NCI-H2196 treated with DMSO at 0.1 percent for 48 hours (cell line): ENCODE measurements around the gene NATD1.

ENCODE experiments used
- DNase-seq: peaks from one replicate; lab custom pipeline; 2025; ENCODE audit not compliant: unreplicated experiment; lab: John Stamatoyannopoulos, UW

Gene NATD1

GRCh38 chr17:21289902-21290571 is 36.8 kb upstream of the NATD1 start:
- DNase-seq = peak; percentile 12

- no peak for DNase-seq
Observed at GRCh38 chr17:21289175-21289901, 36.1 kb upstream of the NATD1 start.

GRCh38 chr17:21288571-21289017 is 35.4 kb upstream of the NATD1 start:
- no peak for DNase-seq

- peak; percentile 60 for DNase-seq
Observed at GRCh38 chr17:21287703-21288449, 34.7 kb upstream of the NATD1 start.

GRCh38 chr17:21286909-21287702 is 33.9 kb upstream of the NATD1 start:
- no peak for DNase-seq

DNA sequence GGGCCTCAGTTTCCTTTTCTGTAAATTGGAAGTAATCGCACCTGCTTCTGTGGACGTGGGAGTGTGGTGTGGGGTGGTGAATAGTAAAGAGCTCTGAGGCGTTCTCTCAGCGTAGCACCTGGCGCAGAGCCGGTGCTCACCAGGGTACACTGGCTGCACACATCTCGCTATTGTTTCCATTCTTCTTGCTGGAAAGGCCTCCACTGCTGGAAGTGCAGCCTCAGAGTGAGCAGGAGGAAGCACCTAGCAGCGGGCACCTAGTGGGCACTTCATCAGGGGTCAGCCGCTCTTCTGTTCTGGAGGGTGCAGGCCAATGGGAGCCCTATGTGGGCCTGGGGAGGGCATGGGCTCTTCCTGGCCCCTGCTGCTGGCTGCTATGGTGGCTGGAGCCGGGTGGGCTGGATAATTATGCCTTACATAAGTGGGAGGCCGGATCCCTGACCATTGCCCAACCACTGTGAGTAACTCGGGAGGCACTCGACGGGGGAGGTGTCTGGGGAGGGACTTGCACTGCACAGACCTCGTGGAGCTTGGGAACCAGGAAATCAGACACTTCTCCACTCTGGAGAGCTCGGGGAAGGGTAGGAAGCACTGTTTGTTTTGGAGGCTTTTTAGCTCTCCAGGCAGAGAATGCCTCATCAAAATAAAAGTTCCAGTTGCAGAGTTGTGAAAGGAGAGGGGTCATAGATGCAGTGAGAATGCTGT is 33.0 kb upstream of the NATD1 start:
- DNase-seq = peak; percentile 16

GRCh38 chr17:21285164-21286065 is 32.2 kb upstream of the NATD1 start:
- DNase-seq = no peak

- peak; percentile 87 for DNase-seq
Observed at GRCh38 chr17:21284319-21285163, 31.3 kb upstream of the NATD1 start, which contains the start of gene MAP2K3. Gene MAP2K3 (plus strand): TSS chr17:21284711. CDS start chr17:21284921, 210 bp downstream.

DNA sequence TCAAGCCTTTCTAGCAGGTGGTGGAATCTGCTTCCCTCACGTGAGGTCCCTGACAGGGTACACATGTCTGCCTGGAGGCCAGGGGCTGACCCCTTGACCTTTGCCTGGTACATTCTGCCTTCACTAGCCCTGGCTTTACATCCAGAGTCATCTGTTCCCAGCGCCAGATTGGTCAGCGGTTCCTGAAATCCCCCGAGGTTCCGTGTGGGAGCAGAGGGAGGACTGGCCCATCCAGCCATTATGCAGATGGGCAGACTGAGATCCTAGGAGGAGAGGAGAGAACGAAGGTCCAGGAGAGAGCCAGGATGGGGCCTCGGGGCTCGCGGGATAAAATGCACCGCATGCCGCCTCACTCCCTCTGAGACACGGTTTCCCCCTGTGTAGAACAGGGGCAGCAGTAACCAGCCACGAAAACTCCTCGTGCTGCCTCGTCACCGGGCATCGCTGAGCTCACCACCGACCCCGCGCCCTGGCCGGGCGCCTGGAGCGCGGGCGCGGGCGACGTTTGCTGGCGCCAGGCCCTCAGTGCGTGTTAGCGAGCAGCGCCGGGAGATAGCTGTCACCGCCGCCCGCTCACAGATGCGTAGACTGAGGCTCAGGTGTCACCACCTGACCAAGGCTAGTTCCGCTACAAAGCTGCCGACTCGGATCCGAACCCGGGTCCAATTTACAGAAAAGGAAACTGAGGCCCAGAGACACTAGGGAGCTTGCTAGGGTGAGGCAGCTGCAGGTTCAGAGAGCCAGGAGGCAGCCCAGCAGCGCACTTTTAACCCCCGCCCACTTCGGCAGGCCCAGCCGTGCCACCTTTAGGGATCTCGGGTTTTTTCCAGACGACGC is 30.5 kb upstream of the NATD1 start:
- no peak for DNase-seq

- no peak for DNase-seq
Observed at GRCh38 chr17:21282850-21283249, 29.6 kb upstream of the NATD1 start.

GRCh38 chr17:21282231-21282630 is 29.0 kb upstream of the NATD1 start:
- DNase-seq = no peak

GRCh38 chr17:21280081-21280518 is 26.9 kb upstream of the NATD1 start:
- peak; percentile 25 for DNase-seq

DNA sequence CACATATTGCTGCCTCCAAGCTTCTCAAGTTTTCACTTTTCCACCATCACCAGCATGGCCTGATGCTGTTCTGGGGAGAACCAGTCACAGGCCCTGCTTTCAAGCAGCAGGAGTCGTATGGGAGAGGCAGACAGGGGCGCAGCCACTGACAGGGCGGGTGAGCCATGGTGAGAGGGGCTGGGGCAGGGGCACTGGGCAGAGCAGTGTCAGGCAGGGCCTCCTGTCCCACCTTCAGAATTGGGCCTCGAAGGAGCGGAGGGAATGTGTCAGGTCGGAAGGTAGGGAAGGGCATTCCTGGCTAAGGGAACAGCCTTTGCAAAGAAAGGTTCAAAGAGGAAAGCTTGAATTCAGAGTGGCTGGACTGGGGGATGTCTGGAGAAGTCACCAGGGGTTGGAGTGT is 26.4 kb upstream of the NATD1 start:
- no peak for DNase-seq

GRCh38 chr17:21279198-21279535 is 26.0 kb upstream of the NATD1 start:
- DNase-seq = no peak

DNA sequence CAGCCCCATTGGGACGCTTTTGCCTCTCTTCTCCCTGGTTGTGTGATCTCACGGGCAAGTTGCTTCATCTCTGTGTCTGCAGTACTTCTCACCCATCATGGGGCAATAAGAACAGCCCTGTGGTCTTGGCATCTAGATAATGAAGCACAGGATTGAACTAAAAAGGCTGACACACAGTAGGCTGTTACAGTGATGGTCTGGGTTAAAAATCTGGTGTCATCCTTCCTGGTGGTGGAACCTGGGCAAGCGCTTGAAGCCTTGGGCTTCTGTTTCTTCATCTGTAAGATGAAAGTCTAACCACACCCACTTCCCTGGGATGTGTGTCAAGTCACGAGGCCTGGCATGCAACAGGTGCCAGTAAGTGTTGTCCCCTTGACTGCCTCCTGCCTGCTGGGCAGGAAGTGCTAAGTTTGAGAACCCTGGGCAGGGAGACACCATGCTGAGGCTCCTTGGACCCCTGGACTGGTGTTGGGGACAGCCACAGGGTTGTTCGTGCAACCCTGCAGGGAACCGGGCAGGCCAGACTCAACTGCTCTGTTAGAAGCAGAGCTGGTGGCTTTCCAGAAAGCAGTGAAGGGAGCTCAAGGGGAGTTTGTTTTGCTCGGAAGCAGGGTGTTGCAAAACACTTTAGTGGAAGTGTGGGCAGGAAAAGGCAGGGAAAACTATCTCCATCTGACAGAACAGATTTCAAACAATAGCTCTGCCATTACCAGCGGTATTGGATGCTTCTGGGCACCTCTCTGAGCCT is 25.4 kb upstream of the NATD1 start:
- DNase-seq = no peak

- DNase-seq = no peak
Observed at GRCh38 chr17:21277332-21277731, 24.1 kb upstream of the NATD1 start.

DNA sequence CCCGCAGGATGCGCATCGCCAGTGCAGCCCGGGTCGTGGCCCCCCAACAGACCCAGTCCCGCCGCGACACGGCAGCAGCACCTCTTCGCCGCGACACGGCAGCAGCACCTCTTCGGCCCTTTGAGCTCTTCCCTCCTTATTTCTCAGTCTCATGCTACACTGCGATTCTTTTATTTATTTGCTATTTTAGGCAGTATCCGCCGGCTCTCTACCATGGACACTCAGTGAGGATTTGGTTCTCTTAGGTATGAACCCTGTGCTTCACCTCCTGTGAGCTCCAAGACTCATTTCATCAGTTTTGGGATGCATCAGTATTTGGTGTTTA is 23.0 kb upstream of the NATD1 start:
- no peak for DNase-seq
